ENCODE results near the gene SSUH2.

SSUH2 gene

GRCh38 chr3:8629151-8630021 is 15.2 kb downstream of the SSUH2 start (continued):
- TF ChIP-seq SP3 (tag by site-specific recombination; IDR thresholded peaks at IDR 0.05) = peak; percentile 50
- TF ChIP-seq, protein P1, sequence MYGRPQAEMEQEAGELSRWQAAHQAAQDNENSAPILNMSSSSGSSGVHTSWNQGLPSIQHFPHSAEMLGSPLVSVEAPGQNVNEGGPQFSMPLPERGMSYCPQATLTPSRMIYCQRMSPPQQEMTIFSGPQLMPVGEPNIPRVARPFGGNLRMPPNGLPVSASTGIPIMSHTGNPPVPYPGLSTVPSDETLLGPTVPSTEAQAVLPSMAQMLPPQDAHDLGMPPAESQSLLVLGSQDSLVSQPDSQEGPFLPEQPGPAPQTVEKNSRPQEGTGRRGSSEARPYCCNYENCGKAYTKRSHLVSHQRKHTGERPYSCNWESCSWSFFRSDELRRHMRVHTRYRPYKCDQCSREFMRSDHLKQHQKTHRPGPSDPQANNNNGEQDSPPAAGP (tag by site-specific recombination; IDR thresholded peaks at IDR 0.05) = peak; percentile 99
- TF ChIP-seq ZNF202 (tag by site-specific recombination; IDR thresholded peaks at IDR 0.05; ENCODE audit: borderline replicate concordance) = 0 out of 2 replicates have a peak, but pooled peaks have one; percentile 27
- peak; percentile 90 for TF ChIP-seq KLF9 (tag by site-specific recombination; IDR thresholded peaks at IDR 0.05; ENCODE audit: low read depth)
- peak; percentile 50 for TF ChIP-seq GLIS2 (tag by site-specific recombination; IDR thresholded peaks at IDR 0.05)
- TF ChIP-seq ZNF660 (tag by site-specific recombination; IDR thresholded peaks at IDR 0.05) = 0 out of 2 replicates have a peak, but pooled peaks have one; percentile 40
- TF ChIP-seq, protein P2, sequence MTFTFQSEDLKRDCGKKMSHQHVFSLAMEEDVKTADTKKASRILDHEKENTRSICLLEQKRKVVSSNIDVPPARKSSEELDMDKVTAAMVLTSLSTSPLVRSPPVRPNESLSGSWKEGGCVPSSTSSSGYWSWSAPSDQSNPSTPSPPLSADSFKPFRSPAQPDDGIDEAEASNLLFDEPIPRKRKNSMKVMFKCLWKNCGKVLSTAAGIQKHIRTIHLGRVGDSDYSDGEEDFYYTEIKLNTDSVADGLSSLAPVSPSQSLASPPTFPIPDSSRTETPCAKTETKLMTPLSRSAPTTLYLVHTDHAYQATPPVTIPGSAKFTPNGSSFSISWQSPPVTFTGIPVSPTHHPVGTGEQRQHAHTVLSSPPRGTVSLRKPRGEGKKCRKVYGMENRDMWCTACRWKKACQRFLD (tag by site-specific recombination; IDR thresholded peaks at IDR 0.05) = no peak
- TF ChIP-seq ZNF692 (tag by site-specific recombination; IDR thresholded peaks at IDR 0.05) = peak; percentile 32; the same call in 1 of the 2 replicates
- peak; percentile 94 for TF ChIP-seq ZFHX2 (tag by site-specific recombination; conservative IDR thresholded peaks at IDR 0.05)
- peak; percentile 92 for TF ChIP-seq HIC1 (tag by site-specific recombination; IDR thresholded peaks at IDR 0.05)
- 0 out of 2 replicates have a peak, but pooled peaks have one; percentile 34 for TF ChIP-seq ZNF37A (tag by site-specific recombination; IDR thresholded peaks at IDR 0.05)
- no peak for TF ChIP-seq ZNF521 (tag by site-specific recombination; IDR thresholded peaks at IDR 0.05)
- TF ChIP-seq ZNF629 (tag by site-specific recombination; IDR thresholded peaks at IDR 0.05) = peak; percentile 80

- no peaks in the 10 kb centered on the region for H3K9me3 ChIP-seq (ENCODE audit: control insufficient read depth, insufficient read depth, low read depth, low read length)
- CTCF ChIA-PET = interaction anchor here (0.5 to 0.7 kb wide), 3 partner anchors 14 to 215 kb away, joined by 3 to 5 read pairs (median 3); no protein-coding TSS in a partner anchor
- H3K4me3 ChIP-seq (ENCODE audit: low read depth, low read length) = no peak overlapping the region
- no peaks in the 10 kb centered on the region for H3K4me1 ChIP-seq (ENCODE audit: control insufficient read depth, insufficient read depth, low read length)
- TF ChIP-seq ZNF561 (tag by site-specific recombination; IDR thresholded peaks at IDR 0.05; ENCODE audit: borderline replicate concordance) = no peak
- no peak for TF ChIP-seq ZNF18 (tag by site-specific recombination; IDR thresholded peaks at IDR 0.05)
- no peak for TF ChIP-seq HOXC10 (CRISPR knock-in tag; IDR thresholded peaks at IDR 0.05)
- TF ChIP-seq WT1 (tag by site-specific recombination; IDR thresholded peaks at IDR 0.05) = no peak
- TF ChIP-seq ZNF121 (tag by site-specific recombination; IDR thresholded peaks at IDR 0.05) = no peak
- no peak for TF ChIP-seq ZNF404 (tag by site-specific recombination; IDR thresholded peaks at IDR 0.05)
- no peak for TF ChIP-seq ZIC2 (tag by site-specific recombination; IDR thresholded peaks at IDR 0.05)
- TF ChIP-seq, protein P3, sequence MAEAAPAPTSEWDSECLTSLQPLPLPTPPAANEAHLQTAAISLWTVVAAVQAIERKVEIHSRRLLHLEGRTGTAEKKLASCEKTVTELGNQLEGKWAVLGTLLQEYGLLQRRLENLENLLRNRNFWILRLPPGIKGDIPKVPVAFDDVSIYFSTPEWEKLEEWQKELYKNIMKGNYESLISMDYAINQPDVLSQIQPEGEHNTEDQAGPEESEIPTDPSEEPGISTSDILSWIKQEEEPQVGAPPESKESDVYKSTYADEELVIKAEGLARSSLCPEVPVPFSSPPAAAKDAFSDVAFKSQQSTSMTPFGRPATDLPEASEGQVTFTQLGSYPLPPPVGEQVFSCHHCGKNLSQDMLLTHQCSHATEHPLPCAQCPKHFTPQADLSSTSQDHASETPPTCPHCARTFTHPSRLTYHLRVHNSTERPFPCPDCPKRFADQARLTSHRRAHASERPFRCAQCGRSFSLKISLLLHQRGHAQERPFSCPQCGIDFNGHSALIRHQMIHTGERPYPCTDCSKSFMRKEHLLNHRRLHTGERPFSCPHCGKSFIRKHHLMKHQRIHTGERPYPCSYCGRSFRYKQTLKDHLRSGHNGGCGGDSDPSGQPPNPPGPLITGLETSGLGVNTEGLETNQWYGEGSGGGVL (tag by site-specific recombination; IDR thresholded peaks at IDR 0.05) = no peak
- no peak for TF ChIP-seq PRDM1 (tag by site-specific recombination; IDR thresholded peaks at IDR 0.05)
- H3K36me3 ChIP-seq (ENCODE audit: control insufficient read depth in 2 of 2, insufficient read depth in 1 of 2, low read length in 2 of 2) = no peaks in the 10 kb centered on the region
- POLR2A ChIA-PET = no interaction called here
- no peak overlapping the region for H3K27ac ChIP-seq (ENCODE audit: extremely low read depth, low read depth, low read length)
These were observed 16.6 kb downstream of the SSUH2 start for GRCh38 chr3:8627949-8628348.

Data from HEK293 (cell line).